HPDE6-E6E7 (cell line): ENCODE data around the gene ZNF598.
"Not testable (repeated sequence)": the region's sequence is repeated elsewhere in the genome, so short reads cannot be mapped to it uniquely, and the experiment has no call there.

ENCODE experiments used
- DNase-seq: peaks from one replicate; pipeline ENCODE4 v3.0.0; 2011; ENCODE audit warnings: missing footprints; ENCODE audit errors: extremely low spot score

Gene ZNF598

DNA sequence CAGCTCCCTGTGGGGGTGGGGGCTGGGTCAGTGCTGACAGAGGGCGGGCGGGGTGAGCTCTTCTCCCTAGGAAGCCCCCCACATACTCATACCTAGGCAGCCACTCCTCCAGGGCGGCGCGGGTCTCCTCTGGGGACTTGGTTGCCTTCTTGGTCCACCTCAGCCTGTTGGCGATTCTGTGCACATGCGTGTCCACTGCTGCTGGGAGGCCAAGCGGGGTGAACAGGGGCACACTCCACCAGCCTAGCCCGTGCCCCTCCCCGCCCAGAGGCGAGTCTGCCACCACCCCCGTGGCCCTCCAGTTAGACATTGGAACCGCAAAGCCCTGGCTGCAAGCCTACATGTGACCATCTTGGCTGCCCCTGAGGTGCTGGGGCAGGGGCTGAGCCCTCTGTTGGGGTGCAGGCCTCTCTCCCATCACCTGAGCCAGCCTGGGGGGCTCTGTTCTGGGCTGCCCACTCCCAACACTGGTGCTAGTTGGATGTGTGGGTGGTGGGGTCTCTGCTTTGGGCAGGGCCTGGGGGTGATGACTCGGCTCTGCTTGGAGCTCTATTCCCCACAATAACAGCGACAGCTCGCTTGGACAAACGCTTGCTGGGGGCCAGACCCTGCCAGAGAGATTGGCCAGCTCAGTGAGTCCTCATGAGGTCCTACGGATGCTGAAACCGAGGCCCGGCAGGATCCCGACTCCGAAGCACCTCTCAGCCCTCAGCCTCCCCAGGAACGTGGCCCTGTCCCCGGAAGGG lies 30.6 kb upstream of the ZNF598 start:
- DNase-seq, result no peak

- DNase-seq, result no peak
Measured at GRCh38 chr16:2039274-2040031, 29.8 kb upstream of the ZNF598 start.

- no peak for DNase-seq
Measured at GRCh38 chr16:2038382-2039231, 29.0 kb upstream of the ZNF598 start.

GRCh38 chr16:2037647-2038381 lies 28.2 kb upstream of the ZNF598 start:
- DNase-seq, result no peak

DNA sequence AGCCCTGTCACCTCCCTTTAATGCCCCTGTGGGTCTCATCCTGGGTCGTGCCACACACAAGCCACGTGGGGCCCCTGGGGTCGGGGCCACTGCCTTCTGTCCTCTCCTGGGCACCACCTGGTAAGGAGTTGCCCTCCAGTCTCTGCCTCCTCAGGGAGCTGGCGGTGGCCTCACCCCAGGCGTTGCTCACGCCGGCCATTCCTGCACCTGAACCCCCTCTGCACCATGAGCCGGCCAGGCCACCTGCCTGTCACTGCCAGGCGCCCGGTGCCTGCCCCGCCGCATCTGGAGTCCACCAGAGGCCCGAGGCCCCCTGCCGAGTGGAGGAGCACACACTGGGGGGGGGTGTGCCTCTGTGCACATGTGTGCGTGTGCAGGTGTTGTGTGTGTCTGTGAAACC lies 27.5 kb upstream of the ZNF598 start:
- DNase-seq, result no peak

- no peak for DNase-seq
Measured at GRCh38 chr16:2036200-2036966, 26.8 kb upstream of the ZNF598 start.

- DNase-seq, result no peak
Measured at GRCh38 chr16:2035431-2036199, 26.0 kb upstream of the ZNF598 start.

GRCh38 chr16:2034696-2035430 lies 25.2 kb upstream of the ZNF598 start:
- no peak for DNase-seq

DNA sequence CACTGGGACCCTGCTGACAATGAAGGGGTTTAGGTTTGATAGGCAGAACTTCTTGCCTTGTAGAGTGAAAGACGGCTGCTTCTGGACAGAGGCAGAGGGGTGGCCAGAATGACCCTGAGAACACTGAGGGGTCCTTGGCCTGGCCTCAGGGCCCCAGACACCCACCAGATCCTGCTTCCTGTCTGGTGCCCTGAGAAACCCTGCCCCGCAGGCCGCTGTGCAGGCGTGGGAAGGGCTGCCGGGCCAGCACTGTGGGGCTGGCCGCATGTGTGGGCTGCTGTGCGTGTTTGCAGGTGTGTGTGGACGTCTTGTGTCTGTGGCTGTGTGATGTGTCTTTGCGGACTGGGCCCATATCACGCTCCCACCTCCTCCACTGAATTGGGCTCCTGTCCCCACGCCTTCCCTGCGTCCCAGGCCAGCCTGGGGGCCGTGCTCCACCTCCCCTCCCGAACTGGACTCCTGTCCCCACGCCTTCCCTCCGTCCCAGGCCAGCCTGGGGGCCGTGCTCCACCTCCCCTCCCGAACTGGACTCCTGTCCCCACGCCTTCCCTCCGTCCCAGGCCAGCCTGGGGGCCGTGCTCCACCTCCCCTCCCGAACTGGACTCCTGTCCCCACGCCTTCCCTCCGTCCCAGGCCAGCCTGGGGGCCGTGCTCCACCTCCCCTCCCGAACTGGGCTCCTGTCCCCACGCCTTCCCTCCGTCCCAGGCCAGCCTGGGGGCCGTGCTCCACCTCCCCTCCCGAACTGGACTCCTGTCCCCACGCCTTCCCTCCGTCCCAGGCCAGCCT lies 24.5 kb upstream of the ZNF598 start:
- not testable (repeated sequence) for DNase-seq

GRCh38 chr16:2033057-2033908 lies 23.7 kb upstream of the ZNF598 start:
- no peak for DNase-seq

- no peak for DNase-seq
Measured at GRCh38 chr16:2032285-2033056, 22.9 kb upstream of the ZNF598 start.

- no peak for DNase-seq
Measured at GRCh38 chr16:2031081-2031577, 21.5 kb upstream of the ZNF598 start.

DNA sequence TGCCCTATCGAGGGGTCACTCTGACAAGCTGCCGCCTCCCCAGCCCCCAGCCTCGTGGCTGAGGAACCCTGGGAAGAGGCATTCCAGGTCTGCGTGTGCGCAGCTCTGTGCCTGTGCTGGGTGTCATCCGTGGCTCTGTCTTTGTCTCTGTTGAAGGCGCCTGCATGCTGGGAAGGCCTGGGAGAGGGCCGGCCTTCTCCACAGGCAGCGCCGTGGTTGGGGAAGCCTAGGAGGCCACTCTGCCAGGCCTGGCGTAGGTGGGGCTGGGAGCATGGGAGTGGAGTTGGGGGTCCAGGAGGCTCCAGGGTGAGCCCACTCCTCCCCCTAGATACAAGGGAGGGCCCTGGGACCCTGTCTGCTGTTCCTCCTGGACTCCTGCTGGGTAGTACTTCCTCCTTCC lies 20.4 kb upstream of the ZNF598 start:
- DNase-seq, result no peak

DNA sequence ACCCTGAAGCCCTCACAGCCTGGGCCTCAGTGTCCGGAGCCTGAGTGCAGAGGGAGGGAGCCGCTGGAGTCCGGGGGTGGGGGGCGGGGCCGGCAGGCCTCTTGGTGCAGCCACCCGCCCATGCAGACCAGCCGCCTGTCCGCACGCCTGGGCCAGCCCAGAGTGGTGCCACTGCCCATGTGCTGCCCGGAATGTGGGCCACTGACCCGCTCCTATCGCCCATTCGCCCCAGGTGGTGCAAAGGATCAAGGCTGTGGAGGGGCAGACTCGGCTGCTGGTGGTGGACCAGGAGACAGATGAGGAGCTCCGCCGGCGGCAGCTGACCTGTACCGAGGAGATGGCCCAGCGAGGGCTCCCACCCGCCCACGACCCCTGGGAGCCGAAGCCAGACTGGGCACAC lies 19.7 kb upstream of the ZNF598 start:
- no peak for DNase-seq

DNA sequence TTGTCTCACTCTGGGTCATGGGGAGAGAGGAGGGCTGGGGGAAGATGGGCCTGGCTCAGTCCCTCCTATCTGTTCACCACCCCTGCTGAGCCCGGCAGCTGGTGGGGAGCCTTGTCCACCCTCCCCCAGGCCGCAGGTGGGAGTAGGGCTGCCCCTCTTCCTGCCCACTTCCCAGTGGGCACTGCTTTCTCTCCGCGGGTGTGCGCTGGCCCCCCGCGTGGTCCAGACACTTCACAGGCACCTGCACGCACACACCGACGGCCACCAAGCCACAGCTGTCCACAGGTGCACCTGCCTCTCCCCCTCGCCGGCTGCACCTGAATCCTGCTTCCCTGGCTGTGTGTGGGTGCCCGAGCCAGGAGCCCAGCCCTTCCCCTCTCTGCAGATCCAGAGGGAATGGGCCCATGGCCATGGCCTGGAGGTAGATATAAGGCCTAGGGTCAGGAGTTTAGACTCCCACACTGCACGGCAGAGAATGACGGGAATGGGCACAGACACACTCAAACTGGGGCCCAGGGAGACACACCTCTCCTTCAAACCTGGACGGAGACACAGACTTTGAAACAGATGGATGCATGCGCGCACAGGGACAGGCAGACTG lies 19.1 kb upstream of the ZNF598 start:
- DNase-seq, result no peak

- no peak for DNase-seq
Measured at GRCh38 chr16:2028146-2028545, 18.5 kb upstream of the ZNF598 start.
